MM.1S (cell line): ENCODE data around the gene FGGY.

Source experiments
- DNase-seq: peaks from one replicate; pipeline ENCODE4 v3.0.0-alpha.2; 2015
- H2AFZ ChIP-seq: fragments of 300-600 bp; sonication (generic); 2 replicates; pipeline ENCODE4 v1.6.0; 2016; ENCODE audit warnings: antibody characterized with exemption, low read length
- H3F3A ChIP-seq: fragments of 300-600 bp; sonication (generic); 2 replicates; pipeline ENCODE4 v1.6.1; 2016; ENCODE audit warnings: mild to moderate bottlenecking, antibody characterized with exemption, low read length, moderate library complexity, mixed read lengths; ENCODE audit not compliant: insufficient read depth
- H3K27ac ChIP-seq: fragments of 300-600 bp; sonication (generic); 2 replicates; pipeline ENCODE4 v1.5.1; 2016; ENCODE audit warnings: mild to moderate bottlenecking, low read length
- H3K27me3 ChIP-seq: fragments of 300-600 bp; sonication (generic); replicated peaks from 2 replicates; pipeline ENCODE4 v1.6.0; 2016; ENCODE audit warnings: low read length; ENCODE audit not compliant: insufficient read depth
- H3K36me3 ChIP-seq: fragments of 300-600 bp; sonication (generic); replicated peaks from 2 replicates; pipeline ENCODE4 v1.6.1; 2016; ENCODE audit warnings: mild to moderate bottlenecking, low read length, mixed read lengths; ENCODE audit not compliant: insufficient read depth
- H3K4me1 ChIP-seq: fragments of 300-600 bp; sonication (generic); 2 replicates; pipeline ENCODE4 v1.6.1; 2016; ENCODE audit warnings: low read length, mixed read lengths
- H3K4me2 ChIP-seq: fragments of 300-600 bp; sonication (generic); 2 replicates; pipeline ENCODE4 v1.6.0; 2016; ENCODE audit warnings: low read depth, low read length
- H3K4me3 ChIP-seq: fragments of 300-600 bp; sonication (generic); 2 replicates; pipeline ENCODE4 v1.5.1; 2016; ENCODE audit warnings: low read length, mixed read lengths
- H3K79me2 ChIP-seq: fragments of 300-600 bp; sonication (generic); 2 replicates; pipeline ENCODE4 v1.6.1; 2016; ENCODE audit warnings: mixed run types, low read length, mixed read lengths
- H3K9ac ChIP-seq: fragments of 300-600 bp; sonication (generic); 2 replicates; pipeline ENCODE4 v1.6.1; 2016; ENCODE audit warnings: low read length, mixed read lengths
- H3K9me2 ChIP-seq: fragments of 300-600 bp; sonication (generic); replicated peaks from 2 replicates; pipeline ENCODE4 v1.6.1; 2016; ENCODE audit warnings: mild to moderate bottlenecking, low read length, mixed read lengths; ENCODE audit not compliant: insufficient read depth
- H3K9me3 ChIP-seq: fragments of 300-600 bp; sonication (generic); replicated peaks from 2 replicates; pipeline ENCODE4 v1.6.1; 2016; ENCODE audit warnings: mild to moderate bottlenecking, low read length, mixed read lengths; ENCODE audit not compliant: insufficient read depth
- H4K20me1 ChIP-seq: fragments of 300-600 bp; sonication (generic); 2 replicates; pipeline ENCODE4 v1.6.1; 2016; ENCODE audit warnings: mild to moderate bottlenecking, low read length, moderate library complexity, mixed read lengths; ENCODE audit not compliant: insufficient read depth
- EZH2 ChIP-seq: fragments of 300-600 bp; sonication (generic); optimal IDR thresholded peaks from 2 replicates; pipeline ENCODE3; 2017; ENCODE audit warnings: low read depth, mild to moderate bottlenecking, antibody characterized with exemption, low read length, mixed read lengths
- EZH2phosphoT487 ChIP-seq: fragments of 300-600 bp; sonication (generic); IDR thresholded peaks from 2 replicates; pipeline ENCODE4 v1.6.1; 2018; ENCODE audit warnings: antibody characterized with exemption, low read length
- TF ChIP-seq, protein P1 (sequence below): fragments of 300-600 bp; sonication (generic); IDR thresholded peaks from 2 replicates; pipeline ENCODE4 v1.5.1; 2016; ENCODE audit warnings: antibody characterized with exemption, low read length, mixed read lengths

Gene FGGY

GRCh38 chr1:59436637-59437036 is 139.7 kb downstream of the FGGY start:
- TF ChIP-seq EZH2phosphoT487 (no peak), EZH2 (no peak)
- TF ChIP-seq, protein P1, sequence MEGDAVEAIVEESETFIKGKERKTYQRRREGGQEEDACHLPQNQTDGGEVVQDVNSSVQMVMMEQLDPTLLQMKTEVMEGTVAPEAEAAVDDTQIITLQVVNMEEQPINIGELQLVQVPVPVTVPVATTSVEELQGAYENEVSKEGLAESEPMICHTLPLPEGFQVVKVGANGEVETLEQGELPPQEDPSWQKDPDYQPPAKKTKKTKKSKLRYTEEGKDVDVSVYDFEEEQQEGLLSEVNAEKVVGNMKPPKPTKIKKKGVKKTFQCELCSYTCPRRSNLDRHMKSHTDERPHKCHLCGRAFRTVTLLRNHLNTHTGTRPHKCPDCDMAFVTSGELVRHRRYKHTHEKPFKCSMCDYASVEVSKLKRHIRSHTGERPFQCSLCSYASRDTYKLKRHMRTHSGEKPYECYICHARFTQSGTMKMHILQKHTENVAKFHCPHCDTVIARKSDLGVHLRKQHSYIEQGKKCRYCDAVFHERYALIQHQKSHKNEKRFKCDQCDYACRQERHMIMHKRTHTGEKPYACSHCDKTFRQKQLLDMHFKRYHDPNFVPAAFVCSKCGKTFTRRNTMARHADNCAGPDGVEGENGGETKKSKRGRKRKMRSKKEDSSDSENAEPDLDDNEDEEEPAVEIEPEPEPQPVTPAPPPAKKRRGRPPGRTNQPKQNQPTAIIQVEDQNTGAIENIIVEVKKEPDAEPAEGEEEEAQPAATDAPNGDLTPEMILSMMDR, result no peak
- H3K79me2 ChIP-seq, result no peaks in the 10 kb centered on the region
- peaks cover 11% of the 10 kb centered on the region for H3K4me1 ChIP-seq
- H3K27me3 ChIP-seq, result no peaks in the 10 kb centered on the region
- H3F3A ChIP-seq, result no peaks in the 10 kb centered on the region
- no peaks in the 10 kb centered on the region for H3K9me3 ChIP-seq
- no peaks in the 10 kb centered on the region for H3K36me3 ChIP-seq
- no peaks in the 10 kb centered on the region for H3K9me2 ChIP-seq
- DNase-seq, result no peak
- H2AFZ ChIP-seq, result no peak overlapping the region
- no peak overlapping the region for H3K4me3 ChIP-seq
- no peaks in the 10 kb centered on the region for H4K20me1 ChIP-seq
- H3K27ac ChIP-seq, result no peak overlapping the region
- H3K4me2 ChIP-seq, result no peak overlapping the region
- H3K9ac ChIP-seq, result no peak overlapping the region

DNA sequence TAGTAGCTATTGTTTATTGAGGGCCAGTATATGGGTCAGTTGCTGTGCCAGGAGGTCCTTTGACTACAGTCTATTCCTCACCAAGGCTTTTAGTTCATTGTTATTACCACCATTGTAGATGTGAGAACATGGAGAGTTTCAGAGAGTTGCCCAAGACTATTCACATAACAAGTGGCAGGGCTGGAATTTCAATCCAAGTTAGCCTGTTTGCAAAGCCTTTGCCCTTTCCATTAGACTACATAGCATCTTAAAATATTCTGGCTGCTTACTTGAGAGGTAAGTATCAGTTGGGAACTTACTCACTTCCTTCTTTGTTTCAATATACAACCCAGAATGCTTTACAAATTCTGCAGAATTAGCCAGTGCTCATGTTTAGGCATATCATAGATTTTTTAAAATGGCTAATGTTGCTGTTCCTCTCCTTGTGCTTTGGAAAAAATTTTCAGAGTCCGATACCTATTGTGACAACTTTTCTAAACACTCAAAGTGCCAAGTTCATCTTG is 141.2 kb downstream of the FGGY start:
- Histone ChIP-seq H3K36me3 (no peaks in the 10 kb centered on the region), H3F3A (no peaks in the 10 kb centered on the region), H3K79me2 (no peaks in the 10 kb centered on the region), H3K27me3 (no peaks in the 10 kb centered on the region), H3K4me2 (no peak overlapping the region), H3K27ac (no peak overlapping the region), H2AFZ (no peak overlapping the region), H4K20me1 (no peaks in the 10 kb centered on the region), H3K4me1 (0 out of 2 replicates have a peak, but pooled peaks cover 4% of the 10 kb centered on the region), H3K9ac (no peak overlapping the region), H3K4me3 (no peak overlapping the region), H3K9me2 (no peaks in the 10 kb centered on the region), H3K9me3 (no peaks in the 10 kb centered on the region)
- no peak for DNase-seq
- TF ChIP-seq, protein P1, result no peak
- TF ChIP-seq EZH2phosphoT487, result no peak
- no peak for TF ChIP-seq EZH2

GRCh38 chr1:59442492-59442891 is 145.6 kb downstream of the FGGY start:
- H3K79me2 ChIP-seq, result no peaks in the 10 kb centered on the region
- no peak overlapping the region for H3K27ac ChIP-seq
- no peak overlapping the region for H3K4me2 ChIP-seq
- H3F3A ChIP-seq, result no peaks in the 10 kb centered on the region
- H3K9ac ChIP-seq, result no peak overlapping the region
- TF ChIP-seq, protein P1, result no peak
- no peak for TF ChIP-seq EZH2phosphoT487
- no peak for TF ChIP-seq EZH2
- DNase-seq, result no peak
- no peaks in the 10 kb centered on the region for H4K20me1 ChIP-seq
- H3K4me1 ChIP-seq, result 0 out of 2 replicates have a peak, but pooled peaks cover 4% of the 10 kb centered on the region
- H2AFZ ChIP-seq, result no peak overlapping the region
- H3K36me3 ChIP-seq, result no peaks in the 10 kb centered on the region
- no peaks in the 10 kb centered on the region for H3K9me2 ChIP-seq
- no peaks in the 10 kb centered on the region for H3K9me3 ChIP-seq
- no peak overlapping the region for H3K4me3 ChIP-seq
- H3K27me3 ChIP-seq, result no peaks in the 10 kb centered on the region
